ENCODE measurements around the gene OR4A47.
"Not testable (repeated sequence)": the region's sequence is repeated elsewhere in the genome, so short reads cannot be mapped to it uniquely, and the experiment has no call there.

The OR4A47 gene

GRCh38 chr11:48488493-48488892, at the start of gene OR4A47:
Gene OR4A47, plus strand, starts transcription at chr11:48488793. Its CDS starts 0 bp downstream, at chr11:48488793.
- not testable (repeated sequence) for ATAC-seq, H3K27me3 Mint-ChIP-seq, DNase-seq, H3K27ac Mint-ChIP-seq, H3K4me1 Mint-ChIP-seq, H3K9me3 Mint-ChIP-seq, H3K4me3 Mint-ChIP-seq

GRCh38 chr11:48455909-48456308, 32.7 kb upstream of the OR4A47 start:
- peaks cover 0 to 30% of the 10 kb centered on the region in 2 donors for H3K9me3 Mint-ChIP-seq
- not testable (repeated sequence) for H3K4me1 Mint-ChIP-seq, H3K27ac Mint-ChIP-seq, ATAC-seq, H3K27me3 Mint-ChIP-seq, DNase-seq, H3K4me3 Mint-ChIP-seq

- H3K4me1 Mint-ChIP-seq, DNase-seq, H3K27ac Mint-ChIP-seq, H3K9me3 Mint-ChIP-seq, H3K4me3 Mint-ChIP-seq, ATAC-seq, H3K27me3 Mint-ChIP-seq: not testable (repeated sequence)
Observed at GRCh38 chr11:48473966-48474365, 14.6 kb upstream of the OR4A47 start.

- not testable (repeated sequence) for H3K9me3 Mint-ChIP-seq, H3K4me1 Mint-ChIP-seq, DNase-seq, ATAC-seq, H3K27ac Mint-ChIP-seq, H3K27me3 Mint-ChIP-seq, H3K4me3 Mint-ChIP-seq
Observed at GRCh38 chr11:48474703-48475102, 13.9 kb upstream of the OR4A47 start.

GRCh38 chr11:48506169-48506568, 17.6 kb downstream of the OR4A47 start:
- not testable (repeated sequence) for H3K27ac Mint-ChIP-seq, ATAC-seq, H3K27me3 Mint-ChIP-seq

GRCh38 chr11:48538991-48539390, 50.4 kb downstream of the OR4A47 start:
- no peaks in the 10 kb centered on the region for H3K27me3 Mint-ChIP-seq
- no peak overlapping the region for H3K27ac Mint-ChIP-seq
- H3K9me3 Mint-ChIP-seq = peaks cover 4 to 10% of the 10 kb centered on the region in 2 donors
- H3K4me1 Mint-ChIP-seq = no peaks in the 10 kb centered on the region
- ATAC-seq = no peak
- DNase-seq = no peak
- H3K4me3 Mint-ChIP-seq = no peak overlapping the region

More at GRCh38 chr11:48506169-48506568, 17.6 kb downstream of the OR4A47 start:
- H3K4me1 Mint-ChIP-seq, DNase-seq, H3K4me3 Mint-ChIP-seq: not testable (repeated sequence)
- H3K9me3 Mint-ChIP-seq = peaks cover 0 to 16% of the 10 kb centered on the region in 2 donors
